GM21723 (cell line): ENCODE measurements around the gene KCNMA1.

Source experiments
- ATAC-seq: cut with Tn5 transposase; IDR thresholded peaks from one replicate; pipeline ENCODE4 v1.9.1; 2021; ENCODE audit warnings: mild to moderate bottlenecking, moderate library complexity; ENCODE audit not compliant: unreplicated experiment

KCNMA1 gene

GRCh38 chr10:77290528-77291155 lies 347.0 kb downstream of the KCNMA1 start:
- ATAC-seq: no peak

- no peak for ATAC-seq
These were observed 347.8 kb downstream of the KCNMA1 start for GRCh38 chr10:77289790-77290189.

- ATAC-seq: no peak
These were observed 348.5 kb downstream of the KCNMA1 start for GRCh38 chr10:77289027-77289501.

- ATAC-seq: no peak
These were observed 349.9 kb downstream of the KCNMA1 start for GRCh38 chr10:77287647-77288120.

- no peak for ATAC-seq
These were observed 350.8 kb downstream of the KCNMA1 start for GRCh38 chr10:77286531-77287508.

GRCh38 chr10:77285529-77286182 lies 352.0 kb downstream of the KCNMA1 start:
- ATAC-seq: no peak

- ATAC-seq: no peak
These were observed 352.8 kb downstream of the KCNMA1 start for GRCh38 chr10:77284797-77285196.

- no peak for ATAC-seq
These were observed 354.3 kb downstream of the KCNMA1 start for GRCh38 chr10:77283326-77283725.

GRCh38 chr10:77282163-77282562 lies 355.4 kb downstream of the KCNMA1 start:
- no peak for ATAC-seq

GRCh38 chr10:77281719-77282118 lies 355.9 kb downstream of the KCNMA1 start:
- no peak for ATAC-seq

- no peak for ATAC-seq
These were observed 358.4 kb downstream of the KCNMA1 start for GRCh38 chr10:77279207-77279606.

GRCh38 chr10:77274046-77274795 lies 363.4 kb downstream of the KCNMA1 start:
- ATAC-seq: no peak

- ATAC-seq: no peak
These were observed 368.4 kb downstream of the KCNMA1 start for GRCh38 chr10:77269163-77269562.

- ATAC-seq: no peak
These were observed 368.9 kb downstream of the KCNMA1 start for GRCh38 chr10:77268721-77269120.

- no peak for ATAC-seq
These were observed 369.6 kb downstream of the KCNMA1 start for GRCh38 chr10:77267703-77268675.

- no peak for ATAC-seq
These were observed 371.4 kb downstream of the KCNMA1 start for GRCh38 chr10:77266242-77266641.

- ATAC-seq: no peak
These were observed 373.1 kb downstream of the KCNMA1 start for GRCh38 chr10:77264527-77264926.

GRCh38 chr10:77264107-77264506 lies 373.5 kb downstream of the KCNMA1 start:
- ATAC-seq: peak; percentile 55

- no peak for ATAC-seq
These were observed 373.9 kb downstream of the KCNMA1 start for GRCh38 chr10:77263700-77264099.
